ENCODE data around the gene ATP1A2.

Gene ATP1A2

GRCh38 chr1:160171980-160172379 lies 56.4 kb downstream of the ATP1A2 start:
- DNase-seq (ENCODE audit: low read depth), result no peak

- DNase-seq (ENCODE audit: low read depth), result no peak
Observed at GRCh38 chr1:160177231-160177630, 61.7 kb downstream of the ATP1A2 start.

- DNase-seq (ENCODE audit: low read depth), result no peak
Observed at GRCh38 chr1:160177667-160178066, 62.1 kb downstream of the ATP1A2 start.

GRCh38 chr1:160178731-160179130 lies 63.2 kb downstream of the ATP1A2 start:
- no peak for DNase-seq (ENCODE audit: low read depth)

GRCh38 chr1:160179336-160179735 lies 63.8 kb downstream of the ATP1A2 start:
- DNase-seq (ENCODE audit: low read depth), result no peak

GRCh38 chr1:160186246-160186645 lies 70.7 kb downstream of the ATP1A2 start:
- no peak for DNase-seq (ENCODE audit: low read depth)

- DNase-seq (ENCODE audit: low read depth), result no peak
Observed at GRCh38 chr1:160186729-160187128, 71.2 kb downstream of the ATP1A2 start.

- no peak for DNase-seq (ENCODE audit: low read depth)
Observed at GRCh38 chr1:160187407-160187806, 71.8 kb downstream of the ATP1A2 start.

GRCh38 chr1:160188341-160188740 lies 72.8 kb downstream of the ATP1A2 start:
- no peak for DNase-seq (ENCODE audit: low read depth)

GRCh38 chr1:160189649-160190625 lies 74.4 kb downstream of the ATP1A2 start, which contains the start of gene CASQ1:
TSS of gene CASQ1 (plus strand) at chr1:160190575. CDS start at chr1:160190752, 177 bp downstream.
- no peak for DNase-seq (ENCODE audit: low read depth)

- no peak for DNase-seq (ENCODE audit: low read depth)
Observed at GRCh38 chr1:160191756-160192155, 76.2 kb downstream of the ATP1A2 start.

GRCh38 chr1:160192234-160192633 lies 76.7 kb downstream of the ATP1A2 start:
- no peak for DNase-seq (ENCODE audit: low read depth)

All from iris pigment epithelial cell (primary cell).